ENCODE measurements around the gene TCF4. TPM values are rescaled to one million over a fixed set of nuclear protein-coding genes. Genes with fewer than 3 reads are reported as not detected.

Gene TCF4
- total and polyA plus RNA-seq, 7 donors = 3.5 to 149 (median 106) TPM

- Histone ChIP-seq H3K27ac (no peak overlapping the region), H3K4me3 (no peak overlapping the region), H3K9me3 (no peaks in the 10 kb centered on the region), H3K4me1 (peaks cover 0 to 25% (median 17%) of the 10 kb centered on the region in 4 donors), H3K27me3 (no peaks in the 10 kb centered on the region), H3K36me3 (no peaks in the 10 kb centered on the region)
- TF ChIP-seq POLR2AphosphoS5 (IDR thresholded peaks at IDR 0.05) (no peak), POLR2A (IDR thresholded peaks at IDR 0.05) (no peak), EP300 (IDR thresholded peaks at IDR 0.05) (no peak), CTCF (IDR thresholded peaks at IDR 0.05) (no peak)
- 15 to 33% methylated on average over 1 of the region's 1 CpG for WGBS, 2 donors
- intact Hi-C loops (cut with DNase I) = no loop called here
- no peak for DNase-seq
Observed at GRCh38 chr18:55506074-55506473, 81.9 kb downstream of the TCF4 start.

GRCh38 chr18:55504808-55505207, 83.2 kb downstream of the TCF4 start:
- Histone ChIP-seq H3K9me3 (no peaks in the 10 kb centered on the region), H3K4me3 (no peak overlapping the region), H3K36me3 (no peaks in the 10 kb centered on the region), H3K27me3 (no peaks in the 10 kb centered on the region), H3K4me1 (peaks cover 0 to 25% (median 21%) of the 10 kb centered on the region in 4 donors), H3K27ac (no peak overlapping the region)
- no peak for DNase-seq
- TF ChIP-seq CTCF (IDR thresholded peaks at IDR 0.05) (no peak), POLR2AphosphoS5 (IDR thresholded peaks at IDR 0.05) (no peak), POLR2A (IDR thresholded peaks at IDR 0.05) (no peak), EP300 (IDR thresholded peaks at IDR 0.05) (no peak)
- WGBS, 2 donors = 52 to 70% methylated on average over 2 of the region's 2 CpGs
- intact Hi-C loops (cut with DNase I) = no loop called here

- Histone ChIP-seq H3K36me3 (no peaks in the 10 kb centered on the region), H3K4me3 (no peak overlapping the region), H3K4me1 (peaks cover 0 to 25% (median 21%) of the 10 kb centered on the region in 4 donors), H3K9me3 (no peaks in the 10 kb centered on the region), H3K27me3 (no peaks in the 10 kb centered on the region), H3K27ac (no peak overlapping the region)
- TF ChIP-seq POLR2AphosphoS5 (IDR thresholded peaks at IDR 0.05) = no peak
- no peak for TF ChIP-seq CTCF (IDR thresholded peaks at IDR 0.05)
- no peak for TF ChIP-seq POLR2A (IDR thresholded peaks at IDR 0.05)
- TF ChIP-seq EP300 (IDR thresholded peaks at IDR 0.05) = no peak
- intact Hi-C loops (cut with DNase I) = no loop called here
- WGBS, 2 donors = 67 to 85% methylated on average over 7 of the region's 7 CpGs
- DNase-seq = no peak
Observed at GRCh38 chr18:55503167-55503820, 84.7 kb downstream of the TCF4 start.

- no peaks in the 10 kb centered on the region for H3K27me3 ChIP-seq
- peak overlapping the region in 2 of 4 donors; percentile 31 to 38 for H3K27ac ChIP-seq
- peaks cover 0 to 25% (median 21%) of the 10 kb centered on the region in 4 donors for H3K4me1 ChIP-seq
- DNase-seq = no peak
- intact Hi-C loops (cut with DNase I) = no loop called here
- TF ChIP-seq EP300 (IDR thresholded peaks at IDR 0.05) (no peak), POLR2AphosphoS5 (IDR thresholded peaks at IDR 0.05) (no peak), CTCF (IDR thresholded peaks at IDR 0.05) (no peak), POLR2A (IDR thresholded peaks at IDR 0.05) (no peak)
- no peaks in the 10 kb centered on the region for H3K9me3 ChIP-seq
- H3K4me3 ChIP-seq = no peak overlapping the region
- H3K36me3 ChIP-seq = no peaks in the 10 kb centered on the region
- 69 to 70% methylated on average over 2 of the region's 2 CpGs for WGBS, 2 donors
Observed at GRCh38 chr18:55501982-55502710, 85.8 kb downstream of the TCF4 start.

Data from sigmoid colon (tissue), 7 donors.